ENCODE results near the gene GRM4. TPM values are rescaled to one million over a fixed set of nuclear protein-coding genes. Genes with fewer than 3 reads are reported as not detected.

Gene GRM4
- total RNA-seq, 2 experiments from 2014 or later, result 0.27 TPM; not detected in 1

DNA sequence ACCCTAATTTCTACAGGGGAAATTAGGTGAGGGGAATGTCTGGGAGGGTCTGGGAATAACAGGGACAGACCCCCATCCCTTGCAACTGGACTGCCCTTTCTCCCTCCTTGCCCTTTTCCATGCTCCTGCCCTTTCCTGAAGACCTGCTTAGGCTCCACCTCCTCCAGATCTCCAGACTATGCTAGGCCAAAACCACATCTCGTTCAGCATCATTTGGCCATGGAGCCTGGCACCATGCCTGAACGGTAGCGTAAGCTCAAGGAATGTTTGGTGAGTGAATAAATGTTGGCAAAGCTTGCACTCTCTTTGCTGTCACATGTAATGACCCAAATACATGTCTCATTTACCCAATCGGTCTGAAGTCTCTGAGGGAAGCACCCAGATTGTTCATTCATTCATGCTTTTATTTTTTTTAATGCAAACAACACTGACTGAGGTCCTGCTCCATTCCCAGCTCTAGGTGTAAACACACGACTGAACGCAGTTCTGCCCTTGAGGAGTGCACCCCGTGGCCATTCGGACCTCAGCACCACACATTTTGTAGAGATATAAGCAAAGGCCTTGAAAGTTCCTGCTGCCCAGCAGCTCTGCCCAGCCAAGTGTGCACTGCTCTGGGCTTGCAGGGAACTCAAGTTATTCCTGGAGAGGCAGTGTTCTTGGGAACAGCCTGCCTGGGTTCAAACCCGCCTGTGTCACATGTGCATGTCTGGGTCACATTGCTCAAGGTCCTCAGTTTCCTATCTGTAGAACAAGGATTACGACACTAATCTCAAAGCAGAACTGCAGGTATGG lies 1.1 kb upstream of the GRM4 start:
- H3K27me3 Mint-ChIP-seq (ENCODE audit: low read depth), result peaks cover 59% of the 10 kb centered on the region
- peaks cover 18% of the 10 kb centered on the region for H3K4me1 Mint-ChIP-seq (ENCODE audit: low read depth)
- no peak for DNase-seq
- no peaks in the 10 kb centered on the region for H3K36me3 Mint-ChIP-seq (ENCODE audit: low read depth)
- intact Hi-C loops (cut with micrococcal nuclease), result no loop called here
- CTCF ChIA-PET, result interaction anchor here (0.5 to 1.5 kb wide), 3 partner anchors 8 to 148 kb away, joined by 3 to 8 read pairs (median 4); no protein-coding TSS in a partner anchor
- no peaks in the 10 kb centered on the region for H3K9me3 Mint-ChIP-seq
- no peak overlapping the region for H3K4me3 Mint-ChIP-seq
- H3K27ac Mint-ChIP-seq, result no peak overlapping the region

DNA sequence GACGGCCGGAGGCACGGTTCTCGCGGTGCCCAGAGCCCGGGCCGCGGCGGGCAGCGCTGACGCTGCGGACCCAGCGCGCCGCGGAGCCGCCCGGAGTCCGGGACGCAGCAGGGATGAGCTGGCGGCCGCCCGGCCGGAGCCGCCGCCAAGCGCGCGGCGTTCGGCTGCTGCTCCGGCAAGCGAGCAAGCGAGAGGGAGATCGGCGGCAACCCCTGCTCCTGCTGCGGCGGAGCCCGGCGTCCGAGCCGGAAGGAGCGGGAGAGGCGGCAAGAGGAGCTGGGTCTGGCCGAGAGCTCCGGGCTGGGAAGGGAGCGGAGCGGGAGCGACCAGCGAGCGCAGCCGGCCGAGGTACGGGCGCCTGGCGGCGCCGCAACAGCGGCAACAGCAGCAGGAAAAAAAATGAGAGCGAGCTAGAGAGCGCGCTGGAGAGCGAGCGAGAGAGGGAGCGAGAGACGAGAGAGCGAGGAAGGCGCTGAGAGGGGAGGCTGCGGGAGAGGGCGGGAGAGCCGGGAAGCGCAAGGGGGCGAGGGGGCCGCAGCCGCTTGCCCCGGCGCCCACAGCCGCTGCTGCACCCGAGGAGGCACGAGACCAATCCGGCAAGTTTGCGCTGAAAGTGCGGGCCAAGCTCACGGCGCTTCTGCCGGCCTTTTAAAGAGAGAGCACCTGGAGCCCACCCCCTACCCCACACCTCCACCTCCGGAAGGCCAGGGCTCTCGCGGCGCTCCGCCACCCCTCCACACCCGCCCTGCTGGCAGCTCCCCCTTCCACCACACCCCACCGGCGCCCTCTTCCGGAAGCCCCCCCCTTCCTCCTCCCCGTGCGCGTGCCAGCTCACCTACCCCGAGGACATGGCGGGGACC lies 496 bp downstream of the GRM4 start:
- CTCF ChIA-PET, result interaction anchor here (1.0 to 1.3 kb wide), 2 partner anchors 104 to 374 kb away, joined by 3 to 4 read pairs; no protein-coding TSS in a partner anchor
- peak; percentile 12 for DNase-seq
- no peak overlapping the region for H3K27ac Mint-ChIP-seq
- H3K36me3 Mint-ChIP-seq (ENCODE audit: low read depth), result no peaks in the 10 kb centered on the region
- intact Hi-C loops (cut with micrococcal nuclease), result no loop called here
- H3K9me3 Mint-ChIP-seq, result no peaks in the 10 kb centered on the region
- peaks cover 60% of the 10 kb centered on the region for H3K27me3 Mint-ChIP-seq (ENCODE audit: low read depth)
- peak overlapping the region; percentile 30 for H3K4me3 Mint-ChIP-seq
- H3K4me1 Mint-ChIP-seq (ENCODE audit: low read depth), result peaks cover 18% of the 10 kb centered on the region

DNA sequence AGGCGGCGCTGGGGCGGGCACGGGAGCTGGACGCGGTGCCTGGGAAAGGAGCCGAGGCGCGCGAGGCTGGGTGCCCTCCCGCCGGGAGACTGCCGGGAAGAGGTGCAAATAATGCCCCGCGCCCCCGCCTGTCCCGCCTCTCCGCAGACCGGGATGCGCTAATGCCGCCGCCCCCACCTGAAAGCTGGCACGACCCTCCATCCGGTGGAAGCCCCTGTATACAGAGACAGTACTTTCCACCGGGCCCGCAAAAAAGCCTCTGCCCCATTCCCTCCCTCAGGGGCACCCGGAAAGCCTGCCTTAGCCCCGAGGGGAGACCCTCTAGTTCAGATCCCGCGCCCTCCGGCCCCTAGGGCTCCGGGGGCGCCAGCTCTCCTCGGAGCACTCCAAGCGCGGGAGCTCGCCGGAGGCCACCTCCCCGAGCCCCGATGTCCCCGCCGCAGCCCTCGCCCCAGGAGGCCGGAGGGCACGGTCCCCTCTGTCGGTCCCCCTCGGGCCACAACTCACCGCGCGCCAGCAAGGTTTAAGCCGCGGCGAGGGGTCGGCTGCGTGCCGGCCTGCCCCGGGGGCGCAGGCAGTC lies 1.2 kb downstream of the GRM4 start:
- peaks cover 18% of the 10 kb centered on the region for H3K4me1 Mint-ChIP-seq (ENCODE audit: low read depth)
- no peaks in the 10 kb centered on the region for H3K36me3 Mint-ChIP-seq (ENCODE audit: low read depth)
- H3K9me3 Mint-ChIP-seq, result no peaks in the 10 kb centered on the region
- CTCF ChIA-PET, result interaction anchor here (0.6 to 1.5 kb wide), 4 partner anchors 11 to 374 kb away, joined by 3 to 4 read pairs (median 3); no protein-coding TSS in a partner anchor
- no peak for DNase-seq
- intact Hi-C loops (cut with micrococcal nuclease), result no loop called here
- H3K4me3 Mint-ChIP-seq, result peak overlapping the region; percentile 32
- no peak overlapping the region for H3K27ac Mint-ChIP-seq
- peaks cover 61% of the 10 kb centered on the region for H3K27me3 Mint-ChIP-seq (ENCODE audit: low read depth)

DNA sequence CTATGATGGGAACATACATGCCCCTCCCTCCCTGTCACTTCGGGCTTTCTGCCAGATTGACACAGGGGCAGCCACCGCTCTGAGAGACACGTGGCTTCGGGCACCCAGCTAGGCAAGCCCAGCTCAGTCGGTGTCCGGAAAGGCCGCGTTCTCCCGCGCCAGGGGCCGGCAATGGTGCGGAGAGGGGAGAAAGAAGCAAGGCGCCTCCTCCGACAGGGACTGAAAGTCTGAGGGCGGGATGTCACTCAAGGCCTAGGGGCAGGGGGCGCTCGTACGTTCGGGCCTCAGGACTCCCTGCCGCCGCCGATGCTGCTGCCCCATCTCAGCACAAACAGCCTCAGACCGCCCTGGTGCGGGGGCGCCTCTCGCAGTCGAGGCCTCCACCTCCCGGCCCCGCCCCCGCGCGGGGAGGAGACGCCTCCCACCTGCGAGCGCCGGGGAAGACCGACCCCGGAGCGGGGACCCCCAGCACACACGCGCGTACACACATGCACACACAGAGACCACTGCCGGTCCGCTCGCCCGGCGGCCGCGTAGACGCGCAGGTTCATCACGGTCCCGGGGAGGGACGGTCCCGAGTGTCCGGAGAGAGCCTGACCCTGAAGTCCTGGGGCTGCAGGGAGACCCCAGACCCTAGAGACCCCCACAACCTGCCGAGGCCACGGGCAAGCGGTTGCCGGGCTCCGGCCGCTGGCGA lies 1.9 kb downstream of the GRM4 start:
- Mint-ChIP-seq H3K27ac (no peak overlapping the region), H3K9me3 (no peaks in the 10 kb centered on the region)

DNA sequence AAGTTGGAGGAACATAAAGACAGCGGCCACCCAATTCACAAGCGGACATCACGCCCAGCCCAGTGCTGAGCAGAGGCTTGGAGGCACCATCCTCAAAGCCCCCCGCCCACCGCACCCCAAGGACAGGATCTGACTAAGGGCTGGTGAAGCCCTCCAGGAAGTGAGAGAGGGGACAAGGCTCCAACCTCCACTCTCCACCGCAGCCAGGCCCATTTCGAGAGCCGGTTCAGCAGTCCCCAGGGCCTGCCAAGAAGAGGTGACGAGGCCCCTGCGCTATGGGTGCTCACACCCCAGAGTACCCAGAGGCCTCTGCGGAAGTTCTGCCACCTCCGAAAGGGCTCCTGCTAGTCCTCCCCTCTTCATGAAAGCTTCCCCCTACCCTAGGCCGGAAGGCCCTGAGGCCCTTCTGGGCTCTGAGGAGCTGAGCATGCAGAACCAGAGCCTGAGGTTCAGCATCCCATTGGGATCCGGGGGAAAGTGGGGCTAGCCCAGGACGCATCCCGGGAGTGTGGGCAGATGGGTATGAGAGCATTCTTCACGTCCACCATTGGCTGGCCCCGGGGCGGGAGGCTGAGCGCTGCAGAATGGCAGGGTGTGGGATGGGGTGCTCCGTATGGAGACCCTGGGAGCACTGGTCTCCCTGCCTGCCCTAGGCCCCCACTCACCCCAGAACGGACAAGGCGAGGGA lies 2.5 kb downstream of the GRM4 start:
- Mint-ChIP-seq H3K27ac (no peak overlapping the region), H3K36me3 (ENCODE audit: low read depth) (no peaks in the 10 kb centered on the region), H3K4me1 (ENCODE audit: low read depth) (peaks cover 18% of the 10 kb centered on the region), H3K27me3 (ENCODE audit: low read depth) (peaks cover 69% of the 10 kb centered on the region), H3K4me3 (peak overlapping the region; percentile 29), H3K9me3 (no peaks in the 10 kb centered on the region)
- DNase-seq, result no peak
- intact Hi-C loops (cut with micrococcal nuclease), result no loop called here
- CTCF ChIA-PET, result interaction anchor here (1.0 to 1.7 kb wide), 4 partner anchors 11 to 88 kb away, joined by 3 to 8 read pairs (median 4); no protein-coding TSS in a partner anchor

More for the DNA sequence above, 1.9 kb downstream of the GRM4 start:
- peaks cover 18% of the 10 kb centered on the region for H3K4me1 Mint-ChIP-seq (ENCODE audit: low read depth)
- H3K27me3 Mint-ChIP-seq (ENCODE audit: low read depth), result peaks cover 66% of the 10 kb centered on the region
- intact Hi-C loops (cut with micrococcal nuclease), result no loop called here
- no peaks in the 10 kb centered on the region for H3K36me3 Mint-ChIP-seq (ENCODE audit: low read depth)
- H3K4me3 Mint-ChIP-seq, result peak overlapping the region; percentile 21
- DNase-seq, result peak; percentile 64
- CTCF ChIA-PET, result interaction anchor here (0.6 to 1.7 kb wide), 5 partner anchors 10 to 89 kb away, joined by 3 to 8 read pairs (median 3); no protein-coding TSS in a partner anchor

DNA sequence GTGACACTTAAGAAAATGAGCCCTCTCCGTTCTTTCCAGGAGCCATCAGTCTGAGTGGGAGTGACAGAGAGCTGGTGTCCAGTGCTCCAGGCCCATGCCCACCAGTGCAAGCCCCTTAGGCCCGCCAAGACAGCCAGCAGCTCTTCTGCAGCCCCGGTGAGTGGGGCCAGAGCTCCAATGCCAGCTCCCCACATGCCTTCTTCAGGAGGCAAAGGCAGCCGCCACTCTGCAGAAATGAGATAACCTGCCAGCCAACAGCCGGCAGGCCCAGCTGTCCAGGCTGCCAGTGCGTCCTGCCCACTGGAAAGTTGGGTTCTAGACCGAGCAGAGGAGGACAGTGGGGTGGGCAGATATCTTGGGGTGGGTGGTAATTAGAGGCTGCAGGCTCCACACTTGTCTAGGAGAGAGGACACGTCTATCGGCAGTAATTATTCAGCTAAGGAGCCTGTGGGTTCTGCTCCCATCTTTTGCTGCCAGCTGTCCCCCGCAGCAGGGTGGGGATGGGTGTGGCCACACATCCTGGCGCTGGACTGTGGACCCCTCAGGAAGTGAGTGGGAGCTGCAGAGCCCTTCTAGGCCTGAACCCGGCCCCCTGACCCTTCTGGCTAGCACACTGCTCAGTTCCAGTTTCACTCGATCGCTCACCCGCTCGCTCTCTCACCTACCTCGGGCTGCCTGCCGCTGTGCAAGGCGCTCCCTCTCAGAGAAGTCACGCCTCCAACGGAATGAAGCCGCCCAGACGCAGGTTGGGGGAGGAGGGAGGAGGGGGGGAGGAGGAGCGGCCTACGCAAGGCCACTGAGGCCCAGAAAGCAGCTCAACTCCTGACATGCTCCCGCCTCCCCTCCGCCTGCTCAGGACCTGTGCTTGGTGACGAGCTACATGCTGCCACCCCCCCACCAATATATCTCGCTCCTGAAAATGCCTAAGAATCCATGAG lies 3.6 kb downstream of the GRM4 start:
- no peak for DNase-seq

DNA sequence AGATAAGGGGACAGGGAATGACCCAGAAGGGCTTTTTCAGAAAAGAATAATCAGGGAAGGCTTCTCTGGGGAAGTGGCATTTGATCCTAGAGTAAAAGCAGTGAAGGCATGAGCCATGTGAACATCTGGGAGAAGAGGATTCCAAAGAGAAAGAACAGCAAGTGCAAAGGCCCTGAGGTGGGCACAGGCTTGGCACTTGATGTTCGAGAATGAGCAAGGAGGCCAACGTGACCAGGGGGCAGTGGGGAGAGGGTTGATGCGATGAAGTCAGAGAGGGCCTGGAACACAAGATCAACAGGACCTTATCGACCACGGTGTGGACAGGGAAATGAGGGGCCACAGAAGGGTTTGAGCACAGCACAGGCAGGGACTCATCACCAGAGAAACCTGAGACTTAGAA lies 5.8 kb downstream of the GRM4 start:
- H3K4me3 Mint-ChIP-seq, result no peak overlapping the region
- no peak overlapping the region for H3K27ac Mint-ChIP-seq
- CTCF ChIA-PET, result no interaction called here
- peaks cover 73% of the 10 kb centered on the region for H3K27me3 Mint-ChIP-seq (ENCODE audit: low read depth)
- peaks cover 15% of the 10 kb centered on the region for H3K4me1 Mint-ChIP-seq (ENCODE audit: low read depth)
- intact Hi-C loops (cut with micrococcal nuclease), result no loop called here
- no peak for DNase-seq
- H3K9me3 Mint-ChIP-seq, result no peaks in the 10 kb centered on the region
- H3K36me3 Mint-ChIP-seq (ENCODE audit: low read depth), result no peaks in the 10 kb centered on the region

More for the DNA sequence above, 3.6 kb downstream of the GRM4 start:
- Mint-ChIP-seq H3K27ac (no peak overlapping the region), H3K4me1 (ENCODE audit: low read depth) (peaks cover 18% of the 10 kb centered on the region), H3K9me3 (no peaks in the 10 kb centered on the region), H3K36me3 (ENCODE audit: low read depth) (no peaks in the 10 kb centered on the region), H3K4me3 (no peak overlapping the region), H3K27me3 (ENCODE audit: low read depth) (peaks cover 72% of the 10 kb centered on the region)
- CTCF ChIA-PET, result interaction anchor here (0.7 to 1.7 kb wide), 3 partner anchors 12 to 87 kb away, joined by 3 to 8 read pairs (median 3); no protein-coding TSS in a partner anchor
- intact Hi-C loops (cut with micrococcal nuclease), result no loop called here

DNA sequence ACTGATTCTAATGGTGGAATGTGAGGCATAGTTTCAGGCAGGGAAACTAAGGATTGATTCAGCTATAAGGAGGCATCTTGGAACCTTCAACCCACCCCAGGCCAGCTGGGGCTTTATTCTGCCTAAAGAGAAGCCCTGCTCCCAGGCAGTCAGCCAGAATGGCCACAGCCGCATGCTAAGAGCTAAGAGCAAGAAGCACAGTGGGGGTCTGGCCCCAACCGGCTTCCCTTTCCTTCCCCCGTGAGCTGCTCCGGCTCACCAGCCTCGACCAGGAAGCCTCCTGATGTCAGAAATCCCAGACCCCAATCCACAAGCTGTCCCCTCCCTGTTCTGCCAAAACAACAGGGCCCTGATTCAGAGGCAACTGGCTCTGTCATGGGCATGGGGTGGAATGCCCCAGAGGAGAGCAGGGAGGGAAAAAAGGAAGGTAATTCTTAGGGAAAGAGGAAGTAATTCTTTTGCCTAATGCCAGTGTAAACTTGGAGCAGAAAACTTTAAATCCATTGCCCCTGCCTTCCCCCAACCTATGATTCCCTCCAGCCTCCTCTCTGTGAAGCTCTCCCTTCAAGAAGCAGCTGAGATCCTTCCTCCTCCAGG lies 6.9 kb downstream of the GRM4 start:
- intact Hi-C loops (cut with micrococcal nuclease), result no loop called here
- Mint-ChIP-seq H3K4me3 (no peak overlapping the region), H3K4me1 (ENCODE audit: low read depth) (peaks cover 15% of the 10 kb centered on the region), H3K9me3 (no peaks in the 10 kb centered on the region), H3K36me3 (ENCODE audit: low read depth) (no peaks in the 10 kb centered on the region), H3K27me3 (ENCODE audit: low read depth) (peaks cover 73% of the 10 kb centered on the region), H3K27ac (no peak overlapping the region)
- no peak for DNase-seq
- CTCF ChIA-PET, result no interaction called here

DNA sequence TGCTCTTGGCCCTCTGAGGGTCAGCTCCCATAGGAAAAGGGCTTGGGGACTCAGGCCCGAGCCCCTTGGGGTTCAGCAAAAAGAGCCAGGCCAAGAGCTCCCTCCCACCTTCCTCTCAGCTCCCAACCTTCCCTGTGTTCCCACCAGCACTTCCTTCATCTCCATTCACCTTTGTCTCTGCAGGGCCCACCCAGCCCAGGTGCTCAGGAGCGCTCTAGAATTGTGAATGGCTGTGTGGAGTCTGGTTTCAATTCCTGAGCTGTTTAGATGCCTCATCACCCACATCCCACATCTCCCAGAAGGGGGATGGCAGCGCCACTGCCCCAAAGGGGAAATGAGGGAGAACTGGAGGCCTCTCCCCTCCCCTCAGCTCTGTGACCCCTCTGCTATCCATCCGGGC lies 7.7 kb downstream of the GRM4 start:
- H3K27me3 Mint-ChIP-seq (ENCODE audit: low read depth), result peaks cover 69% of the 10 kb centered on the region
- CTCF ChIA-PET, result no interaction called here
- no peak for DNase-seq
- H3K4me3 Mint-ChIP-seq, result no peak overlapping the region
- H3K36me3 Mint-ChIP-seq (ENCODE audit: low read depth), result no peaks in the 10 kb centered on the region
- no peak overlapping the region for H3K27ac Mint-ChIP-seq
- H3K9me3 Mint-ChIP-seq, result no peaks in the 10 kb centered on the region
- intact Hi-C loops (cut with micrococcal nuclease), result no loop called here
- peaks cover 10% of the 10 kb centered on the region for H3K4me1 Mint-ChIP-seq (ENCODE audit: low read depth)

DNA sequence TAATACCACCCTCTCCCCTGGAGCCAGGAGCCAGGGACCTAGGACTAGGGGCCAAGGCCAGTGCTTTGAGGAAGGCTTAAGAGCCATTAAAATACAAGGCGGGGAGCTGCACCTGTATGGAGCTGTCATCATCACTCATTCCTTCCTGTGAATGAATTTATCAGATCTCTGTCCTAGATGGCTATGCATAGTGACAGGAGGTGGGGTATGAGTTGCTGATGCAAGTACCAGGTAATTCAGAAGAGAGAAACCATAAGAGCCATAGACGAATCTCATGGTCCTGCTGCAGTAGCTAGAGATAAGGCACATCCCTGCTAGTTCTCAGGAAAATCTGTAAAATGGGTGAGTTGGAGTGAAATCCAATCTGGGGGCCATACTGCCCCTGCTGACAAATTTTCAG lies 10.3 kb downstream of the GRM4 start:
- H3K27me3 Mint-ChIP-seq (ENCODE audit: low read depth), result peaks cover 61% of the 10 kb centered on the region
- no peaks in the 10 kb centered on the region for H3K36me3 Mint-ChIP-seq (ENCODE audit: low read depth)
- CTCF ChIA-PET, result interaction anchor here (1.5 kb wide), 1 partner anchor 20 kb away, joined by 3 read pairs; no protein-coding TSS in a partner anchor
- H3K4me1 Mint-ChIP-seq (ENCODE audit: low read depth), result no peaks in the 10 kb centered on the region
- DNase-seq, result no peak
- intact Hi-C loops (cut with micrococcal nuclease), result no loop called here
- no peaks in the 10 kb centered on the region for H3K9me3 Mint-ChIP-seq
- H3K4me3 Mint-ChIP-seq, result no peak overlapping the region
- no peak overlapping the region for H3K27ac Mint-ChIP-seq
